GM21723 (cell line): ENCODE measurements around the gene ERN1.
"Not testable (repeated sequence)": the region's sequence is repeated elsewhere in the genome, so short reads cannot be mapped to it uniquely, and the experiment has no call there.

Experiments used
- ATAC-seq: cut with Tn5 transposase; IDR thresholded peaks from one replicate; pipeline ENCODE4 v1.9.1; 2021; ENCODE audit warnings: mild to moderate bottlenecking, moderate library complexity; ENCODE audit not compliant: unreplicated experiment

Gene ERN1

DNA sequence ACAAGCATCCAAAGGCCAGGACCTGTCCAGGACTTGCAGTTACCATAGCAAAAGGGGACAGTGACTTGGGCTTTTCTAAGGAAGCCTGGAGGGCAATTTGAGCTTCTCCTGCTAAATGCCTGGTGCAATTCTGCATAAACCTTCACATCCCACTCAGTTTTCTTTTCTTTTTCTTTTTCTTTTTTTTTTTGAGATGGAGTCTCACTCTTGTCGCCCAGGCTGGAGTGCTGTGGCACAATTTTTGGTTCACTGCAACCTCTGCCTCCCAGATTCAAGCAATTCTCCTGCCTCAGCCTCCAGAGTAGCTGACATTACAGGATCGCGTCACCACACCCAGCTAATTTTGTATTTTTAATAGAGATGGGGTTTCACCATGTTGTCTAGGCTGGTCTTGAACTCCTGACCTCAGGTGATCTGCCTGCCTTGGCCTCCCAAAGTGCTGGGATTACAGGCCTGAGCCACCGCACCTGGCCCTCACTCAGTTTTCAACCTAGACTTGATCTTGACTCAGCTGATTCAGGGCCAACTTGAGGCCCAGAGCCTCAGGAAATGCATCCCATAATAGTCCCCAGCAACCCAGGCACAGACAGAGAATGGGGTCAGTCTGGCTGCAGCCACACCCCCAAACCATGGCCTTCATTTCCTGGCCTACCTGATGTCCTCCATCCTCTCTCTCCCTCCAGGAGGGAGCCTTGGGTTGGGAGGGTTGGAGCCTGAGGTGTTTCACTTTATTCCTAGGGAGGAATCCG lies 122.7 kb downstream of the ERN1 start:
- not testable (repeated sequence) for ATAC-seq

DNA sequence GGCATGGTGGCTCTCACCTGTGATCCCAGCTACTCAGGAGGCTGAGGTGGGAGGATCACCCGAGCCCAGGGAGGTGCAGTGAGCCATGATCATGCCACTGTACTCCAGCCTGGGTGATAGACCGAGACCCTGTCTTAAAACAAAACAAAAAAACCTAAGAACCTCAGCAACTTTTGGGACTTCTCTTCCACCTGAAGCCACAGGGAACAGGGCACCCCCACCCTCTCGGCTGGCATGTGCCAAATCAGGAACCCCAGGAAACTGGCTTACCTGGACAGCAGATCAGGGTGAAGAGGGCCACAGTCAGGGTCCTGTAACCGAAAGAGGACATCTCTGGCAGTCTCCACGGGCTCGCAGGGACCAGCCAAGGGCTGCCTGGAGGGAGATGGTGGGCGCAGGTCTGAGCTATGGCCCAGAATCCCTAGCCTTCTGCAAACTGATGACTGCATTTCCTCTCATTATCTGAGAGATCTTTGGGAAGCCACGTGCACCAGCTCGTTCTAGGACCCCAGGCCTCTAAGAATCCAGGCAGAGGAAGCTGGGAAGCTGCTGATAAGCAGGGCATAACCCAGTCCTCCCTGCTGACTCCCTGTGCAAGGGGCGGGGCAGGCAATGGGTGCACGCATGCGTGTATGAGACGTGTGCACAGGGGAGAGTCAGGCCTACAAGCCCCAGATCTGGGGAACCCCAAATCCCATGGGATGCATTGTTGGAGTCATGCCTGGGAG lies 123.4 kb downstream of the ERN1 start:
- ATAC-seq, result no peak

DNA sequence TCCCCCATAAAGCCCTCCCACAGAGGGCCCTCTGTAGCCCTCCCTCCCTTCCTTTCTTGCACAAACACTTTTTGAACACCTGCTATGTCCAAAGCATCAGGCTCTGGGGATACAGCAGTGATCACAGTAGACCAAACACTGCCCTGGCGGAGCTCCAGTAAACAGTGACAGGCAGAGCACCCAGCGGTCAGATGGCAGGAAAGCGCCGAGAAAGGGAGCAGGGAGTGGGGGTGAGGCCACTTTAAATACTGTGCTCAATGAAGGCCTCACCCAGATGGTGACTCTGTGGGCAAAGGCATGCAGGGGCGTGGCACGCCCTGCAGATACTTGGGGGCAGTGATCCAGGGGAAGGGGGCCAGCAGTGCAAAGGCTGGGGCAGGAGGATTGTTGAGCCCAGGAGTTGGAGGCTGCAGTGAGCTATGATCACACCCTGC lies 124.2 kb downstream of the ERN1 start:
- no peak for ATAC-seq

DNA sequence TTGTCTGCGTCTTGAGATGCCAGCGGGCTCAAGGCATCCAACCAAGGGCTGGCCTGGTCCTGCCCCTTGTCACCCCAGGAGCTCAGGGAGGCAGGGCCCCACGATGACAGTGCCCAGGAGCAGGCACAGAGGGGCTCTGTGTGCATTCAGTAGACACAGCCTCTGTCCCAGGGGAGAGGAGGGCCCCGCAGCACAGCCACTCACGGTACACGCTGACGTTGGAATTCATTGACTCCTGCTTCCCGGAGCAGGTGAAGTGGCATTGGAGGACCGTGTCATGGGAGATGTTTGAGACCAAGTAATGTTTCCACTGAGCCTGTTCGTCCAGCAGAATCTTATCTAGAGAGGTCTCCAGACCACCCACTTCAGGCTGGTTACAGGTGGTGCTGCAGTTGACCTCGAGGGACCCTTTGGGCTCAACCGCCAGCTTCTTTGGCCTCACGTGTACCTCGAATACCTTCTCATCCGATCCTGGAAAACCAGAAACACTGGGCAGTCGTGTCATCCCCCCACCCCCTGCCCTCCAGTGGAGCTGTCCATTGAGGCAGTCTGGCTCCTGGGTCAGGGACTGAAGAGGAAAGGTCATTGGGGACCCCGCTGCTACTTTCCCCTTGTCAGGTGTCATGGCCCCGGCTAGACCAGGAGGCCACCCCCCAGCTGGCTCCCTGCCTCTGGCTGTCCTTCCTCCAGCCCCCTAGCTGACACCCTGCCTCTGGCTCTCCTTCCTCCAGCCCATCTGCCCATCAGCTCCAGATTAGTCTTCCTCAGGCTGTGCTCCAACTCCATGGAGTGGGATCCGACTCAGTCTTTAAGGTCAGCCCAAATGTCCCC lies 124.8 kb downstream of the ERN1 start:
- no peak for ATAC-seq

DNA sequence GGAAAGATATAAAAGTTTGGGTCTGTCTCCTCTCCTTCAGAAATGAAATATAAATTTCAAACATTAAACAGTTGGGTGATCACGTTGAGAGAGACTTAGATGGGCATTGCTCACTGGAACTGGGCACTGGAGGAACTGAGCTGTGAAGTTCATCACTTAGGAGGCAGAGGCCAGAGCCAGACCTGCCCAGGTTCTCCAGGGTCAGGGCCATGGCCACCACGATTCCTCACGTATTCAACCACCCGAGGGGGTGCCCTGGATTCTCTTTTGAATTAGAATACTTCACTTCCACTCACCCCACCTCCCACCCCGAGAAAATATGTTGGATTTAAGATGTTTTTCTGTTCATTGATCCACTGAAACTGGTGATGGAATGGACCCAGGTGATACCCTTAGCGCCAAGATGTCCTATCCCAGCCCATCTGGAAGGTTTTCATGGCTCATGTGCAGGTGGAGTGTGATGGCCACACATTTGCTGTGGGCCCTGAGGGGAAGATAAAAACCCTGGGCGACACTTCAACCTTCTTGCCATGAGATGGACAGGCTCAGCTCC lies 125.7 kb downstream of the ERN1 start:
- ATAC-seq, result no peak

DNA sequence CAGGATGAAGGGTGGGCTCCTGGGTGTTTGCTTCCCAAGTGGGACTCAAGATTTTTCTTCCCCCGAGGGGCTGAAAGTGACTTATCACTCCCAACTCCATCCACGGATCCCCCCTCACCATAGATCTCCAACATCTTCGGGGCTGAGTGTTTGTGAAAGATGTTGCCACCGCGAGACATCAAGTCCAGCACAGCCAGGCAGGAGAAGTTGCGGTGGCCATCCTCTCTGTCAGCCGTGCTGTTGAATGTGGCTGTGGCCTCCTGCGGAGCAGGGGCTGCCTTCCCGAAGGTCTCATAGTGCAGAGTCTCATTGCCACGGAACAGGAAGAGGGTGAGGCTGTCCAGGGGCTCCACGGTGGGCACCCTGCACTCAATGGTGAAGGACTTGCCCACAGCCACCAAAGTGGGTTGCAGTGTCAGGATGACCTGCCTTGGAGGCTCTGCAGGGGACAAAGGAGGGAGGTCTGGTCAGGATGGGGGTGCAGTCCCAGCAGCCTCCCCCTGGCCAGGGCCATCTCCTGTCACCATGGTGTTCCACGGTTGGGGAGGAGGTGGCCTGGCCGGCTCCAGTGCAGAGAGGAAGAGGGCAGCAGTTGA lies 126.3 kb downstream of the ERN1 start:
- no peak for ATAC-seq

DNA sequence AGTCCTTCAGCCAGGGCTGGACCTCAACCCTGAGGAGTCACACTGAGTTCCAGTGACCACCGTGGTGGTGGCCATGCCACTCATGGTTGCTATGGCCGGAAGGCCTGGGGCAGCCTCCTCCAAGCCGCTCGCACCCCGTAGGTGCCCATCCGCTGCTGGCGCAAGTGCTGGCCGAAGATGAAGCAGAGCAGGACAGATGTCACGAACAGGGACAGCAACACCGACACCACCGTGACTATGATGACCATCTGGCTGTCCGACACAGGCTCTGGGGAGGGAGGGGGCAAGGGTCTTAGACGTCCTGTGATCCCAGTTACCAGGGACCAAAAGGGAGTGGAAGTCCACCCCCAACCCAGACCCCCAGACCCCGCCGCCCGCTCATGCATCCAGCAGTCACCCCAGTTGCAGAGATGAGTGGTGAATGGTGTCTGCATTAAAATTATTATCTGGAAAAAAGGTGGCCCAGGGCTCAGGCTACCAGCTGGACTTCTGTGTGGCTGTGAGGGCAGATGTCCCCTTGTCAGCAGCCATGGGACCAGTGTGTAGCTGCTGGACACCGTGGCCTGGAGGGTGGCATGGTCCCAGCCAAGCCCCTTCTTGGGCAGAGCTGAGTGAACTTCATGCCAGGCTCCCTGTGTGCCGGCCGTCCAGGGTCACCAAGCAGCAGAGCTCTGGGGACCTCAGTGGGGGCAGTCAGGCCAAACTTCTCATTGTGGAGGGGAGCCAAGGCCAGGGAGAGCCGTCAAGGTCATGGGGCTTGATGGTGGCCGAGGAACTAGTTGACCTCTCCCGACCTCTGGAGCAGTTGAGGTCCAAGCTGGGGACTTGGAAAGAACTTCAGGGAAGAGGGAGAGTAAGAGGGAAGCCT lies 127.1 kb downstream of the ERN1 start:
- no peak for ATAC-seq

DNA sequence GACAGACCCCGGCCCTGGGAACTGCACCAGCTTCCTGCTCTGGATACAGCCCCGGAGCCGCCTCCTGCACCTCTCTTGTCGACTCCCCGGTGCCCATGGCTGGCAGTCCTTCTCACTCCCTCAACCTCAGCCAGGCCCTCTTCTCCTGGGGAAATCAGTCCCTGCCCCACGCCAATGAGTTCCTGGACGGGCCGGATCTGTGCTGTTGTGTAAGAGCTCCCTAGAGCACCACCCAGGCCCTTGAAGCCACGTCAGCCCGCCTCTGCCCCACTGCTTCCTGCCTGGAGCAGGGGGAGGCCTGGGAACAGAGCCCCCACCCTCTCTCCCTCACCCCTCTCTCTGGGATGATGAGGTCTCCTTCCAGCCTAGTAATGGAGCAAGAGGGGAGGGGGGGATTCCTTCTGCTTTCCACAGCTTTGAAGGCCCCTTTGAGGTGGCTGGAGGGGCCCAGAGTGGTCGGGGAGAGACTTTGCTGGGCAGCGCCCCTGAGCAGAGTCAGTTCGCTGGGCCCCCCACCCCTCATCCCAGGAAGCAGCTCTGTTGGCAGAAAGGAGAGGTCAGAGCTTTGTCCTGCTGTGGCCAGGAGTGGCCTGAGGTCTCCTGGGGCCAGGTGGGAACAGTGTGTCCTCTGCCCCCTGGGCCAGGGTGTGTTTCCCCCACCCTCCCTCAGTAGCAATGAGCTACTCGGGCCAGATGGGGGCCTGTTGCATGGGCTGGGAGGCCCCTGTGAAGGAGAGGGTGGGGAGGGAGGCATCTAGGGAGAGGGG lies 128.0 kb downstream of the ERN1 start:
- no peak for ATAC-seq

DNA sequence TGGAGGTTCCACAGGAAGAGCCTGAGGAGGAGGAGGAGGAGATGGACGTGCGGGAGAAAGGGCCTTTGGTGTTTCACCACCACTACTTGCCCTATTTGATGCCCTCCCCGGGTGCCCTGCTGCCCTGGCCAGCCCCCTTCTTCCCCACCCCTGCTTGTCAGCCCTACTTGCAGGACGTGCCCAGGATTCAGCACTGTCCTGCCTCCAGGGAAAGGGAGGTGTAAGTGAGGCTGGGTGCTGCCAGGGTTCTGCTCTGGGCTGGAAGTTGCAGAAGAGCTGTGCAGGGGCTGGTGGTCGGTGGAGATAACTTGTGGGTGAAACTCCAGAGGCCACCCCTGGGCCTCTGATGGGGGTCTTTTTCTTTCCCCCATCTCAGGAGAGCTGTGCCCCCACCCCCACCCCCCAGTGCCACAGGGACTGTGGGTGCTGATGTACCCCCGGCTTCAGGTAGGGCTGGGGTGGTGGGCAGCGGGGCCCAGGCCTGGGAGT lies 128.8 kb downstream of the ERN1 start:
- no peak for ATAC-seq

DNA sequence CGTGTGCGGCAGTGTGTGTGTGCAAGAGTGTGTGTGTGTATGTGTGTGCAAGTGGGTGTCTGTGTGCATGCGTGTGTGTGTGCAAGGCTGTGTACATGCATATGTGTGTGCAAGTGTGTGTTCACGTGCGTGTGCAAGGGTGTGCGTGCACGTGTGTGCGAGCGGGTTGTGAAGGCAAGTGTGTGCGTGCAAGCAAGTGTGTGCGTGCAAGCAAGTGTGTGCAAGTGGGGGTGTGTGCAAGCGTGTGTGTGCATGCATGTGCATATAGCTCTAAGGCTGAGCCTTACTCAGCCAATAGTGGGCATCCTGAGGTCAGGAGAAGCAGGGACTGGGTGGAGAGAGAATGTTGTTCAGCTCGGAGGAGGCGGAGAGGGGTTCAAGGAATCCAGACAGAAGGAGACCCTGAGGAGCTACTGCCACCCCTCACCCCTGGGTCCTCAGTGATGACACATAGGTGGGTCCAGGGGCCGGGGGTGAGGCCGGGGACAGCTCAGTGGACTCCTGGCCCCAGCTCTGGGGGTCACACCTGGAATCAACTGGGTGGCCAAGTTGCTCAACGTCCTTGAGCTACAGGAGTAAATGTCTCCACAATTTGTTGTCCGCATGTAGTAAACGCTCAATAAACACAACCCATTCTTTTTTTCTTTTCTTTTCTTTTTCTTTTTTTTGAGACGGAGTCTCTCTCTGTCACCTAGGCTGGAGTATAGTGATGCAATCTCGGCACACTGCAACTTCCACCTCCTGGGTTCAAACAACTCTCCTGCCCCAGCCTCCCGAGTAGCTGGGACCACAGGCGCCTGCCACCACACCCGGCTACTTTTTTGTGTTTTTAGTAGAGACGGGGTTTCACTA lies 130.0 kb downstream of the ERN1 start:
- ATAC-seq, result no peak

DNA sequence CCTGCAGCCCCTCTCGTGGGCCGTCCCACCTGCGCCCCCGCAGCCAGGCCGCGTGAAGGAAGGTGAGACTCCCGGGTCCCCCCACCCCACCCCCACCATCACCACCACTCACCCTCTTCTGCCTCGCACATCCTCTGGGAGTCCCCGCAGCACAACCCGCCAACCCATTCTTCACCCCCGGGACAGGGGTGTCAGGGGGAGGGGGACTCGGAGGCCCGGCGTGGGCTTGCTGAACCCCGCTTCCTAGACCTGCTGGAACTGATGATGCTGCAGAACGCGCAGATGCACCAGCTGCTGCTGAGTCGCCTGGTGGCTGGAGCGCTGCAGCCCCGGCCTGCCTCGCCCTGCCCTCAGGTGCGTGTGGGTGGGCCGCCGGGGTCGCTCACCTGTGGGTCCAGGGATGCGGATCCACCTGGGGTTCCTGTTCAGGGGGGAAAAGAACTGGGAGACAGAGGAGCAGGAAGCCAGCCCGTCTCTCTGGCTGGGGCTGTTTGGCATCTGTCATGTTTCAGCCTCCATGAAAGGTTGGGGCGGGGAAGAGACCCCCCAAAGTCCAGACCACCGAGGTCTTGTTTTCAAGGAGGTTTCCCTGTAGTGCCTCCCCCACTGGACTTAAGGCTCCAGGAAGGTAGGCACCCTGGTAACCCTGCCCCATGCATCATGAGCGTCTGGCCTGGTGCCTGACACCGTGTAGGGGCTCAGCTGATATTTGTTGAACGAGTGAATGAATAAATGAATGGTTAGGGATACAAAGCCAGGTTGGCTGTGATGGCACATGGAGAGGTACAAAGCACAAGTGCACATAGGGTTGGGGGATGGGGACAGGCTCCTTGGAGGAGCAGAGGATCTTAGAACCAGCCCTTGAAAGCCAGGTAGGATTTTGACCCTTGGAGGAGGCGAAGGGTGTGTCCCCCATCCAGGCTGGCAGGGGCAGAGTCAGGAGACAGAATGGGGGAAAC lies 130.9 kb downstream of the ERN1 start:
- ATAC-seq, result no peak

DNA sequence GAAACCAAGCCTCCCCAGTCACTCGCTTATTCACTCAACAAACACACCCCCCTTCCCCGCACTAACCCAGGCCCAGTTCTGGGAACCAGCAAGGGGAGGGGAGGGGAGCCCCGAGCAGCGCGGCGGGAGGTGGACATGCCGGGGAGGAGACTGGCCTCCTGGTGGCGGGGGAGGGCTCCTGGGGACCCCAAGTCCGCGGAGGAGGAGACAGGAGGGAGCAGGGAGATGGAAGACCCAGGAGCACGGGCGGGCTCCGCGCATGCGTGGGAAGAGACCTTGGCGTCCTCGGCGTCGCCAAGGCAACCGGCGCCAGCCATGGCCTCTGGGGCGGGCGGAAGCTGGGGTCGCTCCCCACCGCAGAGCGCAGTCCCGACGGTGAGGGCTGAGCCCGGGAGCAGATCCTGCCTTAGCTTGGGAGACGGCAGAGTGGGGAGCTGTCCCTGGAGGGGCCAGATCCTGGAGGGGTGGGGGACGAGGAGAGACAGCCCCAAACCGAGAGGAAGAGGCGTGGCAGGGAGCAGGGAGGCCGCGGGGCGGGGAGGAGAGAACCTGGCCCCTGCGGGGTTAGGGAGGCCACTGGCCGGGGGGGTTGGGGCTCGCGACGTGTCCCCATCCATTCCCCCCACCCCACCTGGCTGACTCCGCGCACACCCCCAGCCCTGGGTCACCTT lies 131.8 kb downstream of the ERN1 start, which contains the start of gene PRR29:
TSS of gene PRR29 (plus strand) at position 302 of the 671 bp plus-strand sequence. CDS start at position 316, 14 bp downstream.
- no peak for ATAC-seq

DNA sequence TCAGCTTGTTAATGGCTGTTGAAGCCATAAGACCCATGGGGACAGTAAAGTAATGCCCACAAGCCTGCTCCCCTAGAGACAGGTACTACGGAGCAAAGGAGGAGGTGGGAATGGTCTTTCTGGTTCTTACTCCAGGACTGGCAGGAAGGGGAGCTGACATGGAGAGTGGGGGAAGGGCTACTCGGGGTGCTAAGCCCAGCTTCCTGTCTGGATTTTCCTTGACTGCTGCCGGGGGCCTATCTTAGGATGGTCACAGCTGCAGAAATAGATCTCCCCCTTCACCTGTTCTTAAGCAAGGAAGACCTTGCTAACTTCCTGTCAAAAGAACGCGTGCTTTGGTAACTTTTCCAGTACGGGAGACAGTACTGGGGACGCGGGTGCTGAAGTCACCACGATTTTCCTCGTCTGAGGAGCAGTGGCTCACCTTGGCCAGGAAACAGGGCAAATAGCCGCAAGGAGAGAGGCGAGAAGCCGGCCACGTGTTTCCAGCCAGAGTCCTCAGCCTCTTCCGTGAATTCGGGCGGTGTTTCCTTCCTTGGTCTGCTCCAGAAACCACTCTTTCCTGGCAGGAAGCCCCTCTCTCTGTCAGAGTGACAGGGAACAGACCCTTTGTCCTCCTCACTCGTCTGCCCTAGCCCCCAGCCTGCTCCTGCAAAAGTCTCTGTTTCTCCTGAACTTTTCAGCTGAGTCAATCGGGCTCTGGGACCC lies 132.4 kb downstream of the ERN1 start:
- ATAC-seq, result no peak

DNA sequence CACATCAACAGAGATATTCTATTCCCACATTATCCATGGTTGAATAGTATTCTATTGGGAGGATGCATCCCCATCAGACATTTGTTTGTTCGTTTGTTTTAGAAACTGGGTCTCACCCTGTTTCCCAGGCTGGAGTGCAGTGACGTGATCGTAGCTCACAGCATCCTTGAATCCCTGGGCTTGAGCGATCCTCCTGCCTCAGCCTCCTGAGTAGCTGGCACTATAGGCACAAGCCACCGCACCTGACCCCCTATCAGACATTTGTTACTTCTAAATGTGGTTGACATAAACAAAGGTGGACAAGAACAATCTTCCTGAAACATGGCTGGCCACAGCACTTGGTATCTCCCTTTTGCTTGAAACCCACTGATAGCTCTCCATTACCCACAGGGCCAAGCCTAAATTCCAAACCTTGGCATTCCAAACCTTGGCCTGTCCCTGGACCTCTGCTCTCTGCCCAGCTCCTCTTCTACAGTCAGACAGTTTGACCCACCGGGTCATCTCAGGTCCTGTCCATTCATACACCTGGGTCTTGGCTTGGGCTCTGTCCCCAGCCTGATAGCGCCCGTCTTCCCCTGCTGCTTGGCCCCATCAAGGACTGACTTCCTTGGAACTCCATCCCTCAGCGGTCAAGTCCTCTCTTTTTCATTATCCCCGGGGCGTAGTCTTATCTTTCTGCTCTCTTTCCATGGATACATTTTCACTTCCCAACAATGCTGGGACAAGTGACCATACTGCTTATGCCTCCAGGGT lies 133.3 kb downstream of the ERN1 start:
- ATAC-seq, result no peak

DNA sequence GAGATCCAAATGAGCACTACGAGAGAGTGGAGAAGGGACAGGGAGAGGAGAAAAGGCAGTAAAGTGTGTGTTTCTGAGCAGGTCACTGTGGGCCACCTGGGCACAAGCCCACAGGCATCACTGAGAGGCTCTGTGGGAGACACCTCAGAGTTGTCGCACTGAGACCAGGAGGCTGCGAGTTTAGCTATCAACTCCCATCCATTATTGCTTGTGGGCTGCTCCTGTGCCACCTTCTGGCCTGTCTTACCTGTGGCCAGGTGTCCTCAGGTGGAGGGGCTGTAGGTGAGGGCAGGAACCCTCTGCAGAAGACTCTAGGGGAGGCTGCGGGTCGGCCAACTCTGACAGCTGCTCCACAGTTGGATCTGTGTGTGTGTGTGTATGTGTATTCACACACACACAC lies 134.3 kb downstream of the ERN1 start:
- ATAC-seq, result no peak
